Measurements from ENCODE around the gene DSCAM. TPM values are rescaled to one million over a fixed set of nuclear protein-coding genes. Genes with fewer than 3 reads are reported as not detected.

The DSCAM gene
- total RNA-seq, 2 donors from 2014 or later, result 18.5 to 25.5 TPM

GRCh38 chr21:40140675-40141074 lies 706.3 kb downstream of the DSCAM start:
- no peak overlapping the region for H3K4me3 ChIP-seq (ENCODE audit: low read length)
- no peak for TF ChIP-seq CTCF (conservative IDR thresholded peaks at IDR 0.05)
- H3K27me3 ChIP-seq (ENCODE audit: control insufficient read depth, insufficient read depth, low read length, poor library complexity, severe bottlenecking), result no peaks in the 10 kb centered on the region
- Mint-ChIP-seq H3K9me3 (no peaks in the 10 kb centered on the region), H3K27me3 (ENCODE audit: insufficient read depth) (no peaks in the 10 kb centered on the region), H3K36me3 (ENCODE audit: low read depth) (peaks cover 42% of the 10 kb centered on the region), H3K4me3 (no peak overlapping the region), H3K4me1 (no peaks in the 10 kb centered on the region), H3K27ac (no peak overlapping the region)
- H3K4me1 ChIP-seq (ENCODE audit: control insufficient read depth, insufficient read depth, low read length), result no peaks in the 10 kb centered on the region
- DNase-seq, result no peak
- peaks cover 75% of the 10 kb centered on the region for H3K36me3 ChIP-seq (ENCODE audit: control insufficient read depth, insufficient read depth, low read length)
- H3K27ac ChIP-seq (ENCODE audit: low read depth, low read length), result no peak overlapping the region
- no peaks in the 10 kb centered on the region for H3K9me3 ChIP-seq (ENCODE audit: control insufficient read depth, low read length)
- WGBS, 2 experiments (ENCODE audit: insufficient coverage in 1 of 2, insufficient read length in 1 of 2), result 88% methylated on average over 3 of the region's 3 CpGs; no CpG with 5 or more reads in 1 of the 2 experiments
- no peak overlapping the region for H3K9ac ChIP-seq (ENCODE audit: extremely low read depth, low read length, poor library complexity, severe bottlenecking)

- Histone ChIP-seq H3K9me3 (ENCODE audit: control insufficient read depth, low read length) (no peaks in the 10 kb centered on the region), H3K4me3 (ENCODE audit: low read length) (no peak overlapping the region), H3K9ac (ENCODE audit: extremely low read depth, low read length, poor library complexity, severe bottlenecking) (no peak overlapping the region), H3K27me3 (ENCODE audit: control insufficient read depth, insufficient read depth, low read length, poor library complexity, severe bottlenecking) (no peaks in the 10 kb centered on the region), H3K36me3 (ENCODE audit: control insufficient read depth, insufficient read depth, low read length) (peaks cover 80% of the 10 kb centered on the region), H3K4me1 (ENCODE audit: control insufficient read depth, insufficient read depth, low read length) (no peaks in the 10 kb centered on the region), H3K27ac (ENCODE audit: low read depth, low read length) (no peak overlapping the region)
- Mint-ChIP-seq H3K9me3 (no peaks in the 10 kb centered on the region), H3K4me1 (no peaks in the 10 kb centered on the region), H3K4me3 (no peak overlapping the region), H3K27ac (no peak overlapping the region), H3K27me3 (ENCODE audit: insufficient read depth) (no peaks in the 10 kb centered on the region), H3K36me3 (ENCODE audit: low read depth) (peaks cover 46% of the 10 kb centered on the region)
- WGBS, 2 experiments (ENCODE audit: insufficient coverage in 1 of 2, insufficient read length in 1 of 2), result 96 to 100% methylated on average over 4 to 5 of the region's 5 CpGs
- DNase-seq, result no peak
- TF ChIP-seq CTCF (conservative IDR thresholded peaks at IDR 0.05), result no peak
Measured at GRCh38 chr21:40139636-40140035, 707.3 kb downstream of the DSCAM start.

- TF ChIP-seq CTCF (conservative IDR thresholded peaks at IDR 0.05), result no peak
- H3K36me3 Mint-ChIP-seq (ENCODE audit: low read depth), result peaks cover 50% of the 10 kb centered on the region
- no peak overlapping the region for H3K27ac ChIP-seq (ENCODE audit: low read depth, low read length)
- DNase-seq, result no peak
- no peak overlapping the region for H3K4me3 ChIP-seq (ENCODE audit: low read length)
- 96 to 98% methylated on average over 4 to 7 of the region's 7 CpGs for WGBS, 2 experiments (ENCODE audit: insufficient coverage in 1 of 2, insufficient read length in 1 of 2)
- no peaks in the 10 kb centered on the region for H3K27me3 Mint-ChIP-seq (ENCODE audit: insufficient read depth)
- H3K9me3 Mint-ChIP-seq, result no peaks in the 10 kb centered on the region
- H3K27me3 ChIP-seq (ENCODE audit: control insufficient read depth, insufficient read depth, low read length, poor library complexity, severe bottlenecking), result no peaks in the 10 kb centered on the region
- H3K27ac Mint-ChIP-seq, result no peak overlapping the region
- H3K9me3 ChIP-seq (ENCODE audit: control insufficient read depth, low read length), result no peaks in the 10 kb centered on the region
- no peaks in the 10 kb centered on the region for H3K4me1 ChIP-seq (ENCODE audit: control insufficient read depth, insufficient read depth, low read length)
- H3K9ac ChIP-seq (ENCODE audit: extremely low read depth, low read length, poor library complexity, severe bottlenecking), result no peak overlapping the region
- no peaks in the 10 kb centered on the region for H3K4me1 Mint-ChIP-seq
- peaks cover 85% of the 10 kb centered on the region for H3K36me3 ChIP-seq (ENCODE audit: control insufficient read depth, insufficient read depth, low read length)
- H3K4me3 Mint-ChIP-seq, result no peak overlapping the region
Measured at GRCh38 chr21:40136571-40136970, 710.4 kb downstream of the DSCAM start.

Data from endodermal cell (in vitro differentiated cells).